Peyer's patch (tissue), 4 donors: ENCODE data around the gene NXPH4. TPM values are rescaled to one million over a fixed set of nuclear protein-coding genes. Genes with fewer than 3 reads are reported as not detected.

ENCODE experiments used
- DNase-seq, 3 donors: peaks; one replicate each; pipeline ENCODE4 v3.0.0-alpha.2; 2017 to 2019
- H3K27ac ChIP-seq, 4 donors: fragments of 200-600 bp; sonication (generic); one replicate each; pipeline ENCODE4 v1.5.1; 2016 to 2019
- H3K27me3 ChIP-seq, 2 donors: fragments of 200-600 bp; sonication (generic); one replicate each; pipeline ENCODE4 v1.5.1; 2019
- H3K36me3 ChIP-seq, 3 donors: fragments of 200-600 bp; sonication (generic); one replicate each; pipeline ENCODE4 v1.5.1; 2016 to 2019
- H3K4me1 ChIP-seq, 4 donors: fragments of 200-600 bp; sonication (generic); one replicate each; pipeline ENCODE4 v1.5.1; 2016 to 2019
- H3K4me3 ChIP-seq, 4 donors: fragments of 200-600 bp; sonication (generic); 1 replicate in 3 of 4; 2 replicates in 1 of 4; pipeline ENCODE4 v1.5.1; 2016 to 2019; ENCODE audit warnings: mild to moderate bottlenecking in 1 of 4
- H3K9me3 ChIP-seq, 4 donors: fragments of 200-600 bp; sonication (generic); one replicate each; pipeline ENCODE4 v1.5.1; 2016 to 2019; ENCODE audit warnings: mild to moderate bottlenecking in 1 of 4
- CTCF ChIP-seq, 6 experiments: fragments of 450-650 bp in 4 of 6; fragments of 200-600 bp in 2 of 6; sonication (generic) in 1 of 6; IDR thresholded peaks; one replicate each; pipeline ENCODE4 v1.5.1; 2017 to 2019; ENCODE audit warnings: antibody characterized with exemption in 6 of 6, mild to moderate bottlenecking in 3 of 6, moderate library complexity in 1 of 6
- POLR2A ChIP-seq, 2 donors: fragments of 450-650 bp; IDR thresholded peaks; one replicate each; pipeline ENCODE4 v1.5.1; 2017; ENCODE audit warnings: antibody characterized with exemption in 2 of 2, mild to moderate bottlenecking in 2 of 2, moderate library complexity in 2 of 2
- total RNA-seq, 4 donors: library from RNA; depleted of rRNA; stranded (reverse); fragments of >200 nt; gene quantifications; one replicate each; pipeline ENCODE4 v1.1.0, GENCODE V29; 2016

Gene NXPH4
- total RNA-seq, 4 donors from 2014 or later: not detected

GRCh38 chr12:57227315-57228115 is 10.9 kb downstream of the NXPH4 start:
- TF ChIP-seq POLR2A (IDR thresholded peaks at IDR 0.05) (no peak), CTCF (IDR thresholded peaks at IDR 0.05) (no peak)
- peaks cover 0 to 36% of the 10 kb centered on the region in 2 donors for H3K27me3 ChIP-seq
- no peak overlapping the region for H3K27ac ChIP-seq
- no peak overlapping the region for H3K4me3 ChIP-seq
- H3K4me1 ChIP-seq: peaks cover 0 to 32% (median 23%) of the 10 kb centered on the region in 4 donors
- peaks cover 0 to 7% (median 0%) of the 10 kb centered on the region in 4 donors for H3K9me3 ChIP-seq
- no peak for DNase-seq
- H3K36me3 ChIP-seq: peaks cover 0 to 12% (median 0%) of the 10 kb centered on the region in 3 donors

- peaks cover 0 to 28% (median 0%) of the 10 kb centered on the region in 3 donors for H3K36me3 ChIP-seq
- peak in 1 of 3 donors; percentile 46 for DNase-seq
- peak overlapping the region; percentile 45 to 75 (median 65) for H3K4me3 ChIP-seq
- peak overlapping the region in 3 of 4 donors; percentile 44 to 80 (median 50) for H3K27ac ChIP-seq
- TF ChIP-seq CTCF (IDR thresholded peaks at IDR 0.05) (peak in 3 of 6 experiments; percentile 38 to 40 (median 38)), POLR2A (IDR thresholded peaks at IDR 0.05) (no peak)
- H3K27me3 ChIP-seq: peaks cover 0 to 22% of the 10 kb centered on the region in 2 donors
- peaks cover 0 to 7% (median 0%) of the 10 kb centered on the region in 4 donors for H3K9me3 ChIP-seq
- H3K4me1 ChIP-seq: peaks cover 0 to 32% (median 23%) of the 10 kb centered on the region in 4 donors
Observed at GRCh38 chr12:57229046-57229633, 12.5 kb downstream of the NXPH4 start.

GRCh38 chr12:57229634-57230380 is 13.2 kb downstream of the NXPH4 start, which contains the start of gene SHMT2:
Gene SHMT2, plus strand, starts transcription at chr12:57229711. Its CDS starts 68 bp downstream, at chr12:57229779.
- peak; percentile 87 to 98 (median 89) for DNase-seq
- no peak for TF ChIP-seq CTCF (IDR thresholded peaks at IDR 0.05)
- TF ChIP-seq POLR2A (IDR thresholded peaks at IDR 0.05): peak in 1 of 2 donors; percentile 23
- peaks cover 0 to 28% (median 0%) of the 10 kb centered on the region in 3 donors for H3K36me3 ChIP-seq
- H3K4me3 ChIP-seq: peak within 1 kb of the TSS; percentile 45 to 75 (median 65)
- peaks cover 0 to 6% (median 0%) of the 10 kb centered on the region in 4 donors for H3K9me3 ChIP-seq
- H3K27me3 ChIP-seq: peaks cover 0 to 17% of the 10 kb centered on the region in 2 donors
- H3K27ac ChIP-seq: peak within 1 kb of the TSS; percentile 44 to 80 (median 58)
- peaks cover 0 to 28% (median 22%) of the 10 kb centered on the region in 4 donors for H3K4me1 ChIP-seq

- Histone ChIP-seq H3K27me3 (peaks cover 0 to 10% of the 10 kb centered on the region in 2 donors), H3K4me1 (peaks cover 0 to 22% (median 17%) of the 10 kb centered on the region in 4 donors), H3K9me3 (no peaks in the 10 kb centered on the region), H3K36me3 (peaks cover 0 to 28% (median 0%) of the 10 kb centered on the region in 3 donors), H3K4me3 (peak overlapping the region; percentile 45 to 75 (median 65)), H3K27ac (peak overlapping the region in 3 of 4 donors; percentile 50 to 80 (median 66))
- TF ChIP-seq CTCF (IDR thresholded peaks at IDR 0.05) (no peak), POLR2A (IDR thresholded peaks at IDR 0.05) (no peak)
- no peak for DNase-seq
Observed at GRCh38 chr12:57230381-57231155, 14.0 kb downstream of the NXPH4 start.
